OCI-LY3 (cell line): ENCODE data around the gene SERPINB3.

Source experiments
- CTCF ChIP-seq: fragments of 200-600, 300-600 bp; sonication (generic); IDR thresholded peaks from 2 replicates; pipeline ENCODE4 v1.5.1; 2014; ENCODE audit warnings: antibody characterized with exemption, low read length, low read depth
- EZH2phosphoT487 ChIP-seq: fragments of 200-600 bp; shearing (Covaris generic); IDR thresholded peaks from 2 replicates; pipeline ENCODE4 v1.6.1; 2018; ENCODE audit warnings: antibody characterized with exemption, mixed run types, low read depth

- no peak for TF ChIP-seq CTCF
- no peak for TF ChIP-seq EZH2phosphoT487
Observed at GRCh38 chr18:63683890-63684289, 22.2 kb upstream of the SERPINB3 start.
